Activated T-helper 17 cell treated with anti-CD3 and anti-CD28 coated beads, Interleukin-2, amount 50 U/mL, for 72 hours (primary cell): ENCODE results near the gene EXOC3L4. TPM values are rescaled to one million over a fixed set of nuclear protein-coding genes. Genes with fewer than 3 reads are reported as not detected.

ENCODE experiments used
- ATAC-seq: fragments of 150-1000 bp; cut with Tn5 transposase; replicated peaks from 2 replicates; pipeline ENCODE4 v1.10.0; 2021; ENCODE audit warnings: mild to moderate bottlenecking, moderate library complexity
- H3K27ac Mint-ChIP-seq: one replicate; pipeline ENCODE4 v1.8.0; 2022; ENCODE audit warnings: mixed read lengths
- H3K27me3 Mint-ChIP-seq: one replicate; pipeline ENCODE4 v1.8.0; 2022; ENCODE audit warnings: mixed read lengths
- H3K36me3 Mint-ChIP-seq: one replicate; pipeline ENCODE4 v1.8.0; 2022; ENCODE audit warnings: low read depth, mild to moderate bottlenecking, mixed read lengths
- H3K4me1 Mint-ChIP-seq: one replicate; pipeline ENCODE4 v1.8.0; 2022; ENCODE audit warnings: mixed read lengths
- H3K4me3 Mint-ChIP-seq: one replicate; pipeline ENCODE4 v1.8.0; 2022; ENCODE audit warnings: mild to moderate bottlenecking, mixed read lengths
- H3K9me3 Mint-ChIP-seq: one replicate; pipeline ENCODE4 v1.8.0; 2022; ENCODE audit warnings: mixed read lengths
- total RNA-seq, 2 donors: library from RNA; stranded (reverse); gene quantifications; one replicate each; pipeline ENCODE4 v1.2.3, GENCODE V29; 2022

The EXOC3L4 gene
- total RNA-seq, 2 donors from 2014 or later = not detected

DNA sequence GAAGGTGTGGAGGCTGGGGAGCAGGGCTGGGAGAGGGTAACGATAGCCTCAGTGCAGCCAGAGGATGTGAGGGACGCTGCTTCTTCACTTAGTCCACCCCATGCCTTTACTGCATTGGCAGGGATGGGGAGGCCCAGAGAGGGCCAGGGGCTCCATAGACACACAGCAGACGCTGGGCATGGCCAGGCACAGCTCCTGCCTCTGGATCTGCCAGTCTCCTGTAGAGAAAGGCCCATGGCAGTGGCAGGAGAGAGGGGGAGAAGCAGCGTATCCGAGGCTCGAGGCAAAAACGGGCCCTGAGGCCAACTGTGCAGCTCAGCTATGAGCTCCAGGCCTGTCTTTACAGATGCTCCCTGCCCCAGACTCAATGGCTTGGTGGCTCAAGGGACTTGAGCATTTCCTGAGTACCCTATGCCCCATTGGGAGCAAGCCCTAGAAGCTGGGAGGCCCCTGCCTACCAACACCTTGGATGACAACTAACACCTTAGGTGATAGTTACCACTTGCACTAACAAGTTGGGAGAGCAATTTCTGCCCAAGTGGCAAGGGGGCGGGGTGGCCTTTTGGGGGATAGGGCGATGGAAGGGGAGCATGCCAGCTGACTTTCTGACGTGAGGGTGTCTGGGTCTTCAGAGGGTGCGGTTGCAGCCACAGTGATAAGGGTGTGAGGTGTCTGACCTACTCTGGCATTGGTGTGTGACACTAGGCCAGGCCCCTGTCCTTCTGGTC, 15.5 kb upstream of the EXOC3L4 start:
- no peak overlapping the region for H3K4me3 Mint-ChIP-seq
- no peaks in the 10 kb centered on the region for H3K9me3 Mint-ChIP-seq
- H3K27me3 Mint-ChIP-seq = no peaks in the 10 kb centered on the region
- no peak overlapping the region for H3K27ac Mint-ChIP-seq
- no peak for ATAC-seq
- no peaks in the 10 kb centered on the region for H3K4me1 Mint-ChIP-seq
- H3K36me3 Mint-ChIP-seq = no peaks in the 10 kb centered on the region

GRCh38 chr14:103081951-103082350, 12.6 kb upstream of the EXOC3L4 start:
- Mint-ChIP-seq H3K4me3 (no peak overlapping the region), H3K36me3 (no peaks in the 10 kb centered on the region), H3K4me1 (no peaks in the 10 kb centered on the region), H3K9me3 (no peaks in the 10 kb centered on the region), H3K27me3 (peaks cover 12% of the 10 kb centered on the region), H3K27ac (no peak overlapping the region)
- no peak for ATAC-seq

GRCh38 chr14:103084021-103084919, 10.3 kb upstream of the EXOC3L4 start, which contains the start of gene LBHD2:
LBHD2 (plus strand) TSS chr14:103084210; CDS start chr14:103086013, 1,803 bp downstream.
- no peak within 1 kb of the TSS for H3K4me3 Mint-ChIP-seq
- no peak for ATAC-seq

GRCh38 chr14:103085106-103086091, 9.1 kb upstream of the EXOC3L4 start:
- H3K36me3 Mint-ChIP-seq = no peaks in the 10 kb centered on the region
- no peak overlapping the region for H3K27ac Mint-ChIP-seq
- H3K27me3 Mint-ChIP-seq = peaks cover 12% of the 10 kb centered on the region
- H3K4me3 Mint-ChIP-seq = no peak overlapping the region
- no peaks in the 10 kb centered on the region for H3K9me3 Mint-ChIP-seq
- H3K4me1 Mint-ChIP-seq = no peaks in the 10 kb centered on the region
- ATAC-seq = no peak

More at GRCh38 chr14:103084021-103084919, 10.3 kb upstream of the EXOC3L4 start, which contains the start of gene LBHD2:
- Mint-ChIP-seq H3K27me3 (peaks cover 12% of the 10 kb centered on the region), H3K9me3 (no peaks in the 10 kb centered on the region), H3K4me1 (no peaks in the 10 kb centered on the region), H3K36me3 (no peaks in the 10 kb centered on the region), H3K27ac (no peak within 1 kb of the TSS)

DNA sequence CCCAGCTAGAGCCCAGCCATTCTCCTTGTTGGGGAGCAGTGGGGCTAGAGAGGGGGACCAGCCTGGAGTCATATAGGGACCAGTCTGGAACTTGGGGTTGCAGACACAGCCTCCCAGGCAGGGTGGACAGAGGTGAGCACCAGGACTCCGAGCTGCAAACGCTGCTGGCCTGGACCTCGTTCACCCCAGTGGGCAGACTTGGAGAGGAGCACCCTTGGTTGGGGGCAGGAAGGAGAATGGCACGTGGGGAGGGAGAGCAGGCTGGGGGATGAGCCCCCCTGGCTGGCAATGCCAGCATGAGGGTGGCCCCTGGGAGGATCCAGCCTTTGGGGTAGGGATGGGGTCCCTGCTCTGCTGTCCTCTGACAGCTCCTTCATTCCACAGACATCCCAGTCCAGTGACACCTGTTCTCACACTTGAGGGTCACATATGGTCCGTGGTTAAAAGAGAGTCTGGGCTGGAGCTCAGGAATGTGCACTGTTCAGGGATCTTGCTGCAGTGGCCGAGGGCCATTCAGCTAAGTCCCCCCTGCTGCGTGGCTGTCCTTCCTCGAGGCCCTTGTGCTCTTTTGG, 7.7 kb upstream of the EXOC3L4 start:
- Mint-ChIP-seq H3K27ac (no peak overlapping the region), H3K36me3 (no peaks in the 10 kb centered on the region), H3K4me3 (no peak overlapping the region), H3K4me1 (no peaks in the 10 kb centered on the region), H3K27me3 (peaks cover 12% of the 10 kb centered on the region), H3K9me3 (no peaks in the 10 kb centered on the region)
- ATAC-seq = no peak

GRCh38 chr14:103087343-103087835, 7.1 kb upstream of the EXOC3L4 start:
- H3K4me3 Mint-ChIP-seq = no peak overlapping the region
- H3K27me3 Mint-ChIP-seq = peaks cover 12% of the 10 kb centered on the region
- H3K9me3 Mint-ChIP-seq = no peaks in the 10 kb centered on the region
- no peaks in the 10 kb centered on the region for H3K4me1 Mint-ChIP-seq
- no peak for ATAC-seq
- H3K36me3 Mint-ChIP-seq = no peaks in the 10 kb centered on the region
- no peak overlapping the region for H3K27ac Mint-ChIP-seq

GRCh38 chr14:103088921-103089320, 5.6 kb upstream of the EXOC3L4 start:
- Mint-ChIP-seq H3K27ac (no peak overlapping the region), H3K4me1 (no peaks in the 10 kb centered on the region), H3K4me3 (no peak overlapping the region), H3K36me3 (no peaks in the 10 kb centered on the region), H3K9me3 (no peaks in the 10 kb centered on the region), H3K27me3 (peaks cover 12% of the 10 kb centered on the region)
- ATAC-seq = no peak

DNA sequence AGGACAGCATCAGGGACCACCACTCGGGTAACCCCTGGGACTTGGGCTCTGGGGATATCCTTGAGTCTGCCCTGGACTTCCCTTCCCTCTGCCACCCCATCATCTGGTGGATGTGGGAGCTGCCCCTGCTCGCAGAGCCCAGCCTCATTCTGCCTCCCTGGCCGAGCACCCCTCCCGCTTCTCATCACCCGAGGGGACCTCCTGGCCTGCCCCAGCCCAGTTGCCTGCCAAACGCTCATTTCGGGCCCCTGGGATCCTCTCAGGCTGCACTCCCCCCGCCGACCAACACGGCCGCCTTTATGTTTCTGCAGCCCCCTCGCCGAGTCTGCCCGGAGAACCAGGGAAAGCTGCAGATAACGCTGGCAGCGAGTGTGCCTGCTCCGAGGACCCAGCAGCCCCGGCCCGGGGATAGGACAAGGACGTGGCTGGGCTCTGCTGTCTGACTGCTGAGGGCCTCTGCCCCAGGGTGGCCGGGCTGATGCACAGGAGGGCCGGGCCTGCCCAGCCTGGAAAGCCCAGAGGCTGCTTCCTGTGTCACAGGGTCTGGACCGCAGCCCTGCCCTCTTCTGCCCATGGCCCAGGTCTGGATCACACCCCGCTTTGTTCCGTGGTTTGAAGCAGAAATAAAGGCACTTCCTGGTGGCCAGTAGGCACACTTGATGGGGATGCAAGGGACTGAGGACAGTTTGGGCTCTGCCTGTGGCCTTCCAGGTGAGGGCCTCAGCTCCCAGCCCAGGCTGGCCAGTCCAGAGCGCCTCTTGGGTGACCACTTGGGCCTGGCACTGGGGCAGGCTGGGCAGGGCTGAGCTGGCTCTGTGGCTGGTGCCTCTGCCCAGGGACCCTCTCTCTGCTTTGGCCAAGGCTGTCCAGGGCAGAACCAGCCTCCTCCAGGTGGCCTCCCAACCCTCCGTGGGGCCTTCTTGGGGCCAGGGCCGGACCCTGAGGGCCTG, 4.9 kb upstream of the EXOC3L4 start:
- H3K4me1 Mint-ChIP-seq = no peaks in the 10 kb centered on the region
- H3K27me3 Mint-ChIP-seq = peaks cover 9% of the 10 kb centered on the region
- no peaks in the 10 kb centered on the region for H3K36me3 Mint-ChIP-seq
- H3K4me3 Mint-ChIP-seq = no peak overlapping the region
- H3K9me3 Mint-ChIP-seq = no peaks in the 10 kb centered on the region
- no peak for ATAC-seq
- H3K27ac Mint-ChIP-seq = no peak overlapping the region

DNA sequence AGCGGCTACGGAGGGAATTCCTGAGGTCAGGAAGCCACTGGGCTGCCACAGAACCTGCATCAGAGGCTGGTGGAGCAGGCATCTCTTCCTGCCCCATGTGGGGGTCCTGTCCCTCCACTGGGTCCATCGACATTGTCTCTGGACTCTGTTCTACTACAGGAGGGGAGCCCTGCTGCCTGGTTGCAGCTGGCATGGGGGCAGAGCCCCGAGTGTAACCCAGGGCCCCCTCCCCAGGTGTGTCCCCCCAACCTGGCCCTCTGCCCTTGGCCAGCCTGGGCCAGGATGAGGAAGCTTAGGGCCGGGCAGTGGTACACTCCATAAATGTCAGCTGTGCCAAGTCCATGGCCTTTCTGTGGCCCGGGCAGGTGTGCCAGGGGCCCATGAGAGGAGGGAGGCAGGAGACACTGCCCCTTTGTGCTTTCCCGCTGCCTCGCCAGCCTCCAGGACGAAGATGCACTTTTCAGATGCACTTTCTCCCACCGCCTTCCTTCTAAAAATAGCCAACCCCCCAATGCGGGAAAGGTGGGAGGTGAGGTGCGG, 4.0 kb upstream of the EXOC3L4 start:
- ATAC-seq = no peak
- Mint-ChIP-seq H3K27me3 (peaks cover 7% of the 10 kb centered on the region), H3K36me3 (no peaks in the 10 kb centered on the region), H3K27ac (no peak overlapping the region), H3K4me3 (peak overlapping the region; percentile 55), H3K4me1 (no peaks in the 10 kb centered on the region), H3K9me3 (no peaks in the 10 kb centered on the region)

DNA sequence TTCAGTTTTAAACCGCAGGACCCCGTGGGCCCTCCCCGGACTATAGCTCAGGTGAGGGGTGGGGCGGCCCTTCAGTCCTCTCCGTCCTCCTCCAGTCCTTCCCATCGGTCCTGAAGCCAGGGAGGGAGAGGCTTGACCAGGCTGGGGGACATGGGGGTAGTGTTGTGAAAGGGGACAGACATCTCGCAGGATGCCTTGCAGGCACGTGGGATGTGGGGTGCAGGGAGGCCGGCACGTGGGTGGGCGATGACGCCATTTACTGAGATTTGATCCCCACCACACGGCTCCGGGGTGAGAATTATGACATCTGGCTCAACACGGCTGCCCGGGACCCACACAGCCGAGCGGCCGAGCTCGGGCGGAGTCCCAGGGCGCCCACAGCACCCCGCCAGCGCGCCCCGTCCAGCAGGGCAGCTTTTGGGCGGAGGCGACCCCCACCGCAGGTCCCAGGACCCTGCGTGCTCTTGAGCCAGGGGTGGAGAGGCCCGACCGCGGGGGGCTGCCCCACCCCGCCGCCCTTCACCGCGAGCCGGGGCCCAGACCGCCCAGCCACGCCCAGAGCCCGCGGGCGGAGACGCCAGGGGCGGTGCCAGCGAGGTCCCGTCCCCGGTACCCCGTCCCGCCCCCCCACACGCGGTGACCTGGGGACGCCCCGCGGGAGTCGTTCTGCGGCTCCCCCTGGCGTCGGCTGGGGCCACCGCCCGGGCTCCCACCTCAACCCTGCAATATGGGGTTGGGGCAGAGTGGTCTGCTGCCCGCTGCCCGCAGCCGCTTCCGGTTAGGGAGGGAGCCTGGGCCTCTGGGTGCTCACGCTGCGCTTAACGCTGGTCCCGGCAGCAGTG, 3.3 kb upstream of the EXOC3L4 start:
- peak; percentile 86 for ATAC-seq
- Mint-ChIP-seq H3K36me3 (no peaks in the 10 kb centered on the region), H3K4me3 (peak overlapping the region; percentile 55), H3K27ac (no peak overlapping the region), H3K9me3 (no peaks in the 10 kb centered on the region), H3K27me3 (peaks cover 5% of the 10 kb centered on the region), H3K4me1 (no peaks in the 10 kb centered on the region)

DNA sequence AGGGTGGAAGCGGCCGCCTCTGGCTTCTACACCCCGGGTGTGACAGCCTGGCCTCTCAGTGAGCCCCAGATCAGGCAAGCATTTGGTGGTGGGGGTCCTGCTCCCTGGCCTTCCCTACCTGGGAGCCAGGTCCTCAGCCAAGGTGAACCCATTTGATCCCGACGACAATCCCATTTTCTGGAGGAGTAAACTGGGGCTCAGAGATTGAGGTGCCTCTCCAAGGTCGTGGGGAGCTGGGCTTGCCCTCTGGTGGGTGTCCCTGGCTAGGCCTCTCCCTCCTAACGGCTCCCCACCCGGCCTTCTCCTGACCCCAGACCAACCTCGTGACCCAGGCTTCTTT, 2.7 kb upstream of the EXOC3L4 start:
- H3K9me3 Mint-ChIP-seq = no peaks in the 10 kb centered on the region
- no peak for ATAC-seq
- H3K36me3 Mint-ChIP-seq = no peaks in the 10 kb centered on the region
- H3K27ac Mint-ChIP-seq = no peak overlapping the region
- H3K4me3 Mint-ChIP-seq = peak overlapping the region; percentile 30
- no peaks in the 10 kb centered on the region for H3K4me1 Mint-ChIP-seq
- H3K27me3 Mint-ChIP-seq = peaks cover 4% of the 10 kb centered on the region

- Mint-ChIP-seq H3K27me3 (peaks cover 5% of the 10 kb centered on the region), H3K9me3 (no peaks in the 10 kb centered on the region), H3K36me3 (no peaks in the 10 kb centered on the region), H3K4me1 (no peaks in the 10 kb centered on the region), H3K4me3 (no peak overlapping the region), H3K27ac (no peak overlapping the region)
- no peak for ATAC-seq
Measured at GRCh38 chr14:103093856-103094405, 594 bp upstream of the EXOC3L4 start.
